ENCODE results near the gene DPP7.

GRCh38 chr9:137073992-137074399 lies 40.5 kb downstream of the DPP7 start:
- TF ChIP-seq CTCF (IDR thresholded peaks at IDR 0.05): no peak
- TF ChIP-seq POLR2A (IDR thresholded peaks at IDR 0.05): no peak
- no peak for TF ChIP-seq POLR2AphosphoS5 (IDR thresholded peaks at IDR 0.05)
